GM12864 (cell line): ENCODE measurements around the gene ADGRG6.
"Not testable (repeated sequence)": the region's sequence is repeated elsewhere in the genome, so short reads cannot be mapped to it uniquely, and the experiment has no call there.

Experiments used
- DNase-seq: peaks from one replicate; pipeline ENCODE4 v3.0.0-alpha.2; 2011; ENCODE audit warnings: low read depth
- H3K4me3 ChIP-seq: 2 replicates; pipeline ENCODE4 v1.5.1; 2011; ENCODE audit warnings: mild to moderate bottlenecking, low read depth, low read length, control low read depth
- CTCF ChIP-seq: IDR thresholded peaks from 2 replicates; pipeline ENCODE4 v1.5.1; 2011; ENCODE audit warnings: low read depth, mild to moderate bottlenecking, moderate library complexity, low read length, control low read depth, inconsistent platforms; ENCODE audit errors: missing control alignments

ADGRG6 gene

GRCh38 chr6:142279350-142280180 is 22.2 kb upstream of the ADGRG6 start:
- no peak for TF ChIP-seq CTCF
- DNase-seq: no peak
- H3K4me3 ChIP-seq: no peak overlapping the region

GRCh38 chr6:142280265-142280664 is 21.5 kb upstream of the ADGRG6 start:
- no peak for DNase-seq
- no peak for TF ChIP-seq CTCF
- H3K4me3 ChIP-seq: no peak overlapping the region

GRCh38 chr6:142280927-142281326 is 20.9 kb upstream of the ADGRG6 start:
- DNase-seq: no peak
- no peak for TF ChIP-seq CTCF
- H3K4me3 ChIP-seq: no peak overlapping the region

- DNase-seq, H3K4me3 ChIP-seq: not testable (repeated sequence)
These were observed 18.7 kb upstream of the ADGRG6 start for GRCh38 chr6:142283138-142283537.

- DNase-seq: no peak
- no peak overlapping the region for H3K4me3 ChIP-seq
- no peak for TF ChIP-seq CTCF
These were observed 17.4 kb upstream of the ADGRG6 start for GRCh38 chr6:142284419-142284818.

- DNase-seq: no peak
- no peak overlapping the region for H3K4me3 ChIP-seq
- TF ChIP-seq CTCF: no peak
These were observed 16.3 kb upstream of the ADGRG6 start for GRCh38 chr6:142285235-142286087.

GRCh38 chr6:142286088-142286409 is 15.8 kb upstream of the ADGRG6 start:
- no peak for TF ChIP-seq CTCF
- DNase-seq: no peak
- no peak overlapping the region for H3K4me3 ChIP-seq
